IMR-90 (cell line): ENCODE measurements around the gene RND3. TPM values are rescaled to one million over a fixed set of nuclear protein-coding genes. Genes with fewer than 3 reads are reported as not detected.

ENCODE experiments used
- ATAC-seq: fragments of 200-7000 bp; cut with Tn5 transposase; 2 replicates; pipeline ENCODE4 v1.9.1; 2020; ENCODE audit warnings: low read depth, mild to moderate bottlenecking, moderate library complexity
- BruUV-seq: library from RNA; stranded (reverse); fragments of 400-500 nt; replicated peaks from 2 replicates; lab custom pipeline; 2021; lab: Mats Ljungman, UMichigan
- CTCF ChIA-PET: fragments of 300-600 bp; formaldehyde crosslinking; extraction: SDS; loops from one replicate; lab custom pipeline; 2021; ENCODE audit warnings: antibody characterized with exemption; lab: Yijun Ruan, JAX
- POLR2A ChIA-PET: fragments of 300-600 bp; sonication (Branson Sonifier 250); formaldehyde crosslinking; loops from one replicate; lab custom pipeline; 2022; ENCODE audit warnings: antibody characterized with exemption; ENCODE audit not compliant: unreplicated experiment; lab: Charles Lee
- DNase-seq: peaks from one replicate; pipeline ENCODE4 v3.0.0; 2013
- H2AFZ ChIP-seq: replicated peaks from 2 replicates; pipeline ENCODE3; 2013; ENCODE audit warnings: low read length, mild to moderate bottlenecking; ENCODE audit not compliant: poor library complexity
- H2AK5ac ChIP-seq: 2 replicates; pipeline ENCODE4 v1.6.1; 2013; ENCODE audit warnings: low read depth, low read length, inconsistent platforms
- H2AK9ac ChIP-seq: replicated peaks from 2 replicates; pipeline ENCODE3; 2013; ENCODE audit warnings: mild to moderate bottlenecking, low read depth, low read length, moderate library complexity; ENCODE audit not compliant: poor library complexity
- H2BK120ac ChIP-seq: 2 replicates; pipeline ENCODE4 v1.6.1; 2013; ENCODE audit warnings: low read depth, low read length, inconsistent platforms
- H2BK15ac ChIP-seq: 3 replicates; pipeline ENCODE4 v1.6.1; 2013; ENCODE audit warnings: low read depth, low read length, inconsistent platforms
- H2BK20ac ChIP-seq: 2 replicates; pipeline ENCODE4 v1.6.1; 2013; ENCODE audit warnings: low read depth, mild to moderate bottlenecking, inconsistent platforms, low read length, moderate library complexity
- H2BK5ac ChIP-seq: 2 replicates; pipeline ENCODE4 v1.6.1; 2013; ENCODE audit warnings: mild to moderate bottlenecking, low read depth, low read length, inconsistent platforms; ENCODE audit not compliant: poor library complexity, severe bottlenecking
- H3K14ac ChIP-seq: replicated peaks from 2 replicates; pipeline ENCODE4 v1.6.1; 2013; ENCODE audit warnings: low read depth, low read length, inconsistent platforms
- H3K18ac ChIP-seq: 2 replicates; pipeline ENCODE4 v1.6.1; 2013; ENCODE audit warnings: low read depth, low read length, control low read depth
- H3K23ac ChIP-seq: 2 replicates; pipeline ENCODE4 v1.6.1; 2013; ENCODE audit warnings: low read depth, low read length, inconsistent platforms
- H3K27ac ChIP-seq: 2 replicates; pipeline ENCODE4 v1.5.1; 2013; ENCODE audit warnings: mild to moderate bottlenecking, control low read depth, low read length; ENCODE audit not compliant: insufficient read depth
- H3K27me3 ChIP-seq: 2 replicates; pipeline ENCODE4 v1.6.1; 2013; ENCODE audit warnings: low read length; ENCODE audit not compliant: control insufficient read depth, insufficient read depth
- H3K36me3 ChIP-seq: 2 replicates; pipeline ENCODE4 v1.6.1; 2013; ENCODE audit warnings: low read length, mixed read lengths; ENCODE audit not compliant: control insufficient read depth, insufficient read depth
- H3K4ac ChIP-seq: 2 replicates; pipeline ENCODE4 v1.6.1; 2013; ENCODE audit warnings: low read depth, low read length, inconsistent platforms
- H3K4me1 ChIP-seq: 2 replicates; pipeline ENCODE4 v1.6.1; 2013; ENCODE audit warnings: low read length, mixed read lengths; ENCODE audit not compliant: control insufficient read depth, insufficient read depth
- H3K4me2 ChIP-seq: 2 replicates; pipeline ENCODE4 v1.6.1; 2013; ENCODE audit warnings: low read depth, mild to moderate bottlenecking, control low read depth, low read length, moderate library complexity
- H3K4me3 ChIP-seq: 2 replicates; pipeline ENCODE4 v1.5.1; 2013; ENCODE audit warnings: low read depth, mild to moderate bottlenecking, control low read depth, low read length, moderate library complexity; ENCODE audit not compliant: insufficient read depth
- H3K56ac ChIP-seq: 2 replicates; pipeline ENCODE4 v1.6.1; 2013; ENCODE audit warnings: low read length, inconsistent platforms; ENCODE audit not compliant: insufficient read depth; ENCODE audit errors: extremely low read depth
- H3K79me1 ChIP-seq, 2 experiments: 2 replicates each; pipeline ENCODE4 v1.6.1; 2013; ENCODE audit warnings: low read length in 2 of 2, inconsistent platforms in 1 of 2, low read depth in 1 of 2
- H3K9ac ChIP-seq: 2 replicates; pipeline ENCODE4 v1.6.1; 2013; ENCODE audit warnings: low read depth, low read length, control low read depth
- H3K9me1 ChIP-seq: 2 replicates; pipeline ENCODE4 v1.6.1; 2013; ENCODE audit warnings: low read length, inconsistent platforms; ENCODE audit not compliant: insufficient read depth
- H3K9me3 ChIP-seq: 2 replicates; pipeline ENCODE4 v1.6.1; 2013; ENCODE audit warnings: low read length; ENCODE audit not compliant: control insufficient read depth, insufficient read depth
- H4K20me1 ChIP-seq: 2 replicates; pipeline ENCODE4 v1.6.1; 2013; ENCODE audit warnings: low read length, inconsistent platforms; ENCODE audit not compliant: insufficient read depth
- H4K5ac ChIP-seq: 2 replicates; pipeline ENCODE4 v1.6.1; 2013; ENCODE audit warnings: mild to moderate bottlenecking, low read depth, low read length, control low read depth
- H4K8ac ChIP-seq, 2 experiments: 2 replicates each; pipeline ENCODE4 v1.6.1; 2013; ENCODE audit warnings: low read depth in 2 of 2, low read length in 2 of 2, control low read depth in 1 of 2, inconsistent platforms in 1 of 2
- H4K91ac ChIP-seq: 2 replicates; pipeline ENCODE4 v1.6.1; 2013; ENCODE audit warnings: low read depth, low read length, inconsistent platforms; ENCODE audit not compliant: insufficient read depth
- CEBPB ChIP-seq: IDR thresholded peaks from 2 replicates; pipeline ENCODE4 v1.6.1; 2012; ENCODE audit warnings: low read depth, low read length, improper control_type of control experiment
- MAFK ChIP-seq: IDR thresholded peaks from 2 replicates; pipeline ENCODE4 v1.6.1; 2012; ENCODE audit warnings: low read depth, low read length, improper control_type of control experiment
- NFE2L2 ChIP-seq: fragments of 150-350 bp; IDR thresholded peaks from 2 replicates; pipeline ENCODE4 v1.6.1; 2016; ENCODE audit warnings: low read depth, mild to moderate bottlenecking, low read length
- WGBS, 2 experiments: methylation state at CpG; one replicate each; pipeline versions ENCODE4 v1.1.5 to v1.1.7; 2013; ENCODE audit warnings: missing lambda C conversion rate in 2 of 2; ENCODE audit not compliant: insufficient read length in 1 of 2; ENCODE audit errors: extremely low coverage in 2 of 2; 5-methylcytosine and 5-hydroxymethylcytosine counted together
- dilution Hi-C: fragments of 300-500 bp; cut with HindIII; formaldehyde crosslinking; loops from one replicate; pipeline ENCODE4 v1.14.3; 2018; ENCODE audit warnings: low sequenced_read_pairs; ENCODE audit not compliant: unreplicated experiment
- in situ Hi-C: fragments of 300-500 bp; cut with MboI; formaldehyde crosslinking; loops from 3 replicates; pipeline ENCODE4 v1.14.3; 2019; ENCODE audit warnings: low sequenced_read_pairs, inconsistent platforms, mixed read lengths
- intact Hi-C: fragments of 100-400 bp; cut with micrococcal nuclease; formaldehyde crosslinking; loops from 2 replicates; pipeline ENCODE4 v1.10.0; 2022
- polyA plus RNA-seq, 3 experiments: library from polyadenylated mRNA; depleted of rRNA; stranded (reverse); fragments of >200 nt; gene quantifications; 2 replicates each; pipeline ENCODE4 v1.2.3, GENCODE V29; 2012; ENCODE audit warnings: low replicate concordance in 1 of 3
- total RNA-seq: library from RNA; depleted of rRNA; stranded (reverse); fragments of >200 nt; gene quantifications from 2 replicates; pipeline ENCODE4 v1.2.3, GENCODE V29; 2012

The RND3 gene
- total and polyA plus RNA-seq, 2 of the 4 experiments (the other 2 are of a cell fraction): 111 to 449 TPM

GRCh38 chr2:150491943-150492342 lies 4.5 kb upstream of the RND3 start:
- Histone ChIP-seq H3K4me2 (no peak overlapping the region), H3K4me1 (peaks cover 10% of the 10 kb centered on the region), H2AK5ac (no peak overlapping the region), H3K36me3 (no peaks in the 10 kb centered on the region), H2BK15ac (peak overlapping the region; percentile 78; the same call in 1 of the 3 replicates), H2AK9ac (no peak overlapping the region), H4K20me1 (peaks cover 5% of the 10 kb centered on the region), H4K91ac (peak overlapping the region; percentile 73), H2BK120ac (peak overlapping the region; percentile 70), H3K79me1 (peaks cover 34 to 45% of the 10 kb centered on the region in 2 experiments), H4K8ac (peak overlapping the region in 1 of 2 experiments; percentile 58; a peak in 1 of 4 replicates), H3K4ac (peak overlapping the region; percentile 66; the same call in 1 of the 2 replicates), H3K56ac (no peak overlapping the region), H2BK20ac (peak overlapping the region; percentile 76), H3K9me3 (no peaks in the 10 kb centered on the region), H3K27me3 (no peaks in the 10 kb centered on the region), H2BK5ac (peak overlapping the region; percentile 61), H3K18ac (peak overlapping the region; percentile 53; the same call in 1 of the 2 replicates), H3K9ac (no peak overlapping the region), H3K14ac (peak overlapping the region; percentile 26; the same call in 1 of the 2 replicates), H4K5ac (no peak overlapping the region), H2AFZ (no peak overlapping the region), H3K9me1 (peaks cover 7% of the 10 kb centered on the region), H3K27ac (no peak overlapping the region), H3K4me3 (no peak overlapping the region), H3K23ac (peak overlapping the region; percentile 57; the same call in 1 of the 2 replicates)
- ChIA-PET CTCF (no interaction called here), POLR2A (no interaction called here)
- dilution Hi-C loops: no loop called here
- intact Hi-C loops: loop anchor here (10.0 kb wide), 1 partner anchor 383 kb away; no protein-coding TSS in a partner anchor
- in situ Hi-C loops: loop anchor here (5.0 to 10.0 kb wide), 2 partner anchors 100 to 543 kb away; no protein-coding TSS in a partner anchor
- no peak for TF ChIP-seq NFE2L2
- TF ChIP-seq CEBPB: peak; percentile 41; the same call in 1 of the 2 replicates
- TF ChIP-seq MAFK: no peak
- WGBS, 2 experiments: no CpG with 5 or more reads among the region's 2 CpGs
- DNase-seq (peak; percentile 80), ATAC-seq (peak; percentile 8; the same call in 1 of the 2 replicates)
- no TSS peak for BruUV-seq
